ENCODE results near the gene CHRNA5. TPM values are rescaled to one million over a fixed set of nuclear protein-coding genes. Genes with fewer than 3 reads are reported as not detected.
"Not testable (repeated sequence)": the region's sequence is repeated elsewhere in the genome, so short reads cannot be mapped to it uniquely, and the experiment has no call there.

Gene CHRNA5
- total and polyA plus RNA-seq, 12 donors: 0.49 to 3.9 (median 2.3) TPM

DNA sequence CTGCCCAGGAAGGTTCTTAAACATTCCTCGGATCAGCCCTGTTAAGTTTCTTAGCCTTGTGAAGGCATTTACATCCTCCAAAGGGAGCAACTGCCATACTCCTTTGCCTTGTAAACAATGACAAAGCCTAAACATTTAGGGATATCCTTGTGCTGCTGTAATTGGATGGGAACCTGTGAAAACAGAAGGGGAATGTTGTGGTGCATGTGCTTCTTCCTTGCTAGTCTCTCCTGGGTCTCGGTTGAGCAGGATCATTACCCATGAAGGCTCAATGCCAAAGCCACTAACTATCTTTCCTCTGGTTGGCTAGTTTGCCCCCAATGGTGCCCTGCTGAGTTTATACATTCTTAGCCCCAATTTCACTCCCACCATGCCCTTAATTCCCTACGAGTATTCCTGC, 38.1 kb downstream of the CHRNA5 start:
- H3K27ac ChIP-seq: no peak overlapping the region
- no peak for TF ChIP-seq CTCF (IDR thresholded peaks at IDR 0.05)
- no peaks in the 10 kb centered on the region for H3K9me3 ChIP-seq
- intact Hi-C loops (cut with DNase I): no loop called here
- WGBS, 2 donors: 79 to 81% methylated on average over 3 of the region's 3 CpGs
- H3K36me3 ChIP-seq: no peaks in the 10 kb centered on the region
- DNase-seq: no peak
- H3K4me1 ChIP-seq: no peaks in the 10 kb centered on the region
- peaks cover 0 to 8% (median 0%) of the 10 kb centered on the region in 7 donors for H3K27me3 ChIP-seq
- no peak for ATAC-seq
- H3K4me3 ChIP-seq: no peak overlapping the region

DNA sequence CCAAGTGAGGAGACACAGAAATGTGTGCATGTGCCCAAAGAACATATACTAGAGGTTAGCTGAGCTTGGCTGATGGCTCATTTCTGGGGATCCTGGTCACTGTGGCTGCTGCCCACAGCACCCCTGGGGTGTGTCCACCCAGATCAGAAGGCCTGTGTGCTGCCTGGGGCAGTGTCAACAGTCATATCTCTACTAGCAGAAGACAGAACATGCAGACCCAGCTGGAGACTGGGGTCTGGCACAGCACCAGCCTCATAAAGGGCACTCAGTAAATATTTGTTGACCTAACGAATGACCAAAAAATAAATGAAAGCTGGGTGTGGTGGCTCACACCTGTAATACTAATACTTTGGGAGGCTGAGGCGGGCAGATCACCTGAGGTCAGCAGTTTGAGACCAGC, 39.1 kb downstream of the CHRNA5 start:
- WGBS, 2 donors: 85 to 96% methylated on average over 2 of the region's 2 CpGs
- DNase-seq (no peak), ATAC-seq (no peak)
- Histone ChIP-seq H3K9me3 (no peaks in the 10 kb centered on the region), H3K27ac (no peak overlapping the region), H3K36me3 (no peaks in the 10 kb centered on the region), H3K4me3 (no peak overlapping the region), H3K27me3 (peaks cover 0 to 8% (median 0%) of the 10 kb centered on the region in 7 donors), H3K4me1 (no peaks in the 10 kb centered on the region)
- TF ChIP-seq CTCF (IDR thresholded peaks at IDR 0.05): no peak
- intact Hi-C loops (cut with DNase I): no loop called here

DNA sequence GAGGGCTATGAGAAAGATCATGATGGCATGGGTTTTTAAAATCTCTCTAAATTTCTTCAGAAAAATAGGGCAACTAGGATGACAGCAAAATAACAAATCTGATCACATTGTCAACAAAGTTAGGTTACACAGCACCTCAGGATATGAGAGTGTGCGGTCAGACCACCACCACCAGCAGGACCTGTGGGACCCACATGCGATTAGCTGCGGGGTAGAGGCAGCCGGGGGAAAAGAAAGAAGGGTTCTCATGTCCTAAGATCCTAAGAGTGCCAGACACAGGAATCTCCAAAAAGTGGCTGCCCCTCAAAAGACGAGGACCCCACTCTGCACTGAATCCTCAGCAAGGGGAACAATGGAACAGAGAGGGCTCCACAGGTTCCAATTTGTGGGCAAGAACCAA, 39.9 kb downstream of the CHRNA5 start:
- intact Hi-C loops (cut with DNase I): no loop called here
- Histone ChIP-seq H3K9me3 (no peaks in the 10 kb centered on the region), H3K27me3 (peaks cover 0 to 8% (median 0%) of the 10 kb centered on the region in 7 donors), H3K4me3 (no peak overlapping the region), H3K36me3 (no peaks in the 10 kb centered on the region), H3K4me1 (no peaks in the 10 kb centered on the region), H3K27ac (no peak overlapping the region)
- 88 to 92% methylated on average over 5 of the region's 5 CpGs for WGBS, 2 donors
- DNase-seq (no peak), ATAC-seq (no peak)
- no peak for TF ChIP-seq CTCF (IDR thresholded peaks at IDR 0.05)

DNA sequence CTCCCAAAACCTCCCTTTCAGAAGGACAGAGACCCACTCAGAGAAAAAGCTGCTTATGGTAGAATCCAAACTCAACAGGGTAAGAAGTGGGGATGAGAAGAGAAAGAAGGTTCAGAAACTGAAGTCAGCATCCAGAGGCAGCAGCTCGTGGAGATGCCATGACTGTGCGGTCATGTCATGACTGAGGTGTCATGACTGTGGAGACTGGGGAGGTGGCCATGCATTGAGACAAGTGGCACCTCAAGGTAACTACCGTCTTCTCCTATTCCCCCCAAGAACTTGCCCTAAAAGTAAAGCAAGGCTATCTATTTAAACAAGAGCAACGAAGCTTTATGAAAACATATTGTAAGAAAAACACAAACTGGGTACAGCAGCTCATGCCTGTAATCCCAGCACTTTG, 40.4 kb downstream of the CHRNA5 start:
- Histone ChIP-seq H3K36me3 (no peaks in the 10 kb centered on the region), H3K9me3 (no peaks in the 10 kb centered on the region), H3K4me1 (no peaks in the 10 kb centered on the region), H3K4me3 (no peak overlapping the region), H3K27ac (no peak overlapping the region), H3K27me3 (peaks cover 0 to 8% (median 0%) of the 10 kb centered on the region in 7 donors)
- intact Hi-C loops (cut with DNase I): no loop called here
- no peak for ATAC-seq
- 86 to 88% methylated on average over 4 of the region's 4 CpGs for WGBS, 2 donors
- DNase-seq: no peak
- no peak for TF ChIP-seq CTCF (IDR thresholded peaks at IDR 0.05)

- H3K36me3 ChIP-seq; H3K9me3 ChIP-seq; H3K4me3 ChIP-seq; intact Hi-C loops (cut with DNase I); H3K27me3 ChIP-seq; DNase-seq; H3K4me1 ChIP-seq; ATAC-seq; H3K27ac ChIP-seq: not testable (repeated sequence)
- 84% methylated on average over 2 to 3 of the region's 3 CpGs for WGBS, 2 donors
These were observed 44.2 kb downstream of the CHRNA5 start for GRCh38 chr15:78609551-78609950.
